ENCODE measurements around the gene VIPR2.

GRCh38 chr7:159166530-159166929 lies 21.9 kb upstream of the VIPR2 start:
- no peak for TF ChIP-seq CTCF (IDR thresholded peaks at IDR 0.05; ENCODE audit: low read depth, low read length, poor library complexity, severe bottlenecking)
- TF ChIP-seq EZH2phosphoT487 (IDR thresholded peaks at IDR 0.05; ENCODE audit: borderline replicate concordance, low read length) = no peak
